ENCODE data around the gene HOMER1.
"Not testable (repeated sequence)": the region's sequence is repeated elsewhere in the genome, so short reads cannot be mapped to it uniquely, and the experiment has no call there.

Gene HOMER1

GRCh38 chr5:79516331-79516730 lies 2.4 kb upstream of the HOMER1 start:
- not testable (repeated sequence) for DNase-seq

- peak; percentile 81 for DNase-seq
These were observed 614 bp upstream of the HOMER1 start for GRCh38 chr5:79514391-79515105.

GRCh38 chr5:79513308-79513703 lies 628 bp downstream of the HOMER1 start:
- DNase-seq: no peak

GRCh38 chr5:79512471-79513307 lies 1.2 kb downstream of the HOMER1 start:
- no peak for DNase-seq

- DNase-seq: no peak
These were observed 1.9 kb downstream of the HOMER1 start for GRCh38 chr5:79512049-79512448.

GRCh38 chr5:79510638-79511037 lies 3.3 kb downstream of the HOMER1 start:
- DNase-seq: no peak

GRCh38 chr5:79509244-79509885 lies 4.6 kb downstream of the HOMER1 start:
- no peak for DNase-seq

- DNase-seq: no peak
These were observed 5.1 kb downstream of the HOMER1 start for GRCh38 chr5:79508794-79509193.

GRCh38 chr5:79508354-79508753 lies 5.6 kb downstream of the HOMER1 start:
- DNase-seq: no peak

GRCh38 chr5:79507251-79508205 lies 6.4 kb downstream of the HOMER1 start:
- DNase-seq: no peak

- DNase-seq: no peak
These were observed 8.8 kb downstream of the HOMER1 start for GRCh38 chr5:79505138-79505537.

GRCh38 chr5:79503794-79504495 lies 10.0 kb downstream of the HOMER1 start:
- DNase-seq: no peak

GRCh38 chr5:79499640-79500273 lies 14.2 kb downstream of the HOMER1 start:
- DNase-seq: no peak

GRCh38 chr5:79495311-79495710 lies 18.6 kb downstream of the HOMER1 start:
- DNase-seq: peak; percentile 67

GRCh38 chr5:79493596-79494345 lies 20.2 kb downstream of the HOMER1 start:
- no peak for DNase-seq

GRCh38 chr5:79491690-79492317 lies 22.1 kb downstream of the HOMER1 start:
- no peak for DNase-seq

- no peak for DNase-seq
These were observed 23.5 kb downstream of the HOMER1 start for GRCh38 chr5:79490323-79490936.

- no peak for DNase-seq
These were observed 24.2 kb downstream of the HOMER1 start for GRCh38 chr5:79489773-79490172.

GRCh38 chr5:79488775-79489174 lies 25.2 kb downstream of the HOMER1 start:
- no peak for DNase-seq

- DNase-seq: no peak
These were observed 25.9 kb downstream of the HOMER1 start for GRCh38 chr5:79488058-79488457.
